ELR (cell line): ENCODE data around the gene ABCD4.
A peak's percentile ranks its signal among the peaks of the same experiment; 100 is the strongest.
"Not testable (repeated sequence)": the region's sequence is repeated elsewhere in the genome, so short reads cannot be mapped to it uniquely, and the experiment has no call there.

Source experiments
- DNase-seq: peaks from one replicate; pipeline ENCODE4 v3.0.0-alpha.2; 2015; ENCODE audit warnings: low read depth

Gene ABCD4

GRCh38 chr14:74302634-74303569 lies at the start of gene ABCD4:
TSS of gene ABCD4 (minus strand) at chr14:74302934. CDS start at chr14:74302912, 22 bp downstream.
- peak; percentile 96 for DNase-seq

- no peak for DNase-seq
Measured at GRCh38 chr14:74350928-74351323, 48.2 kb upstream of the ABCD4 start.

- DNase-seq: no peak
Measured at GRCh38 chr14:74350211-74350927, 47.6 kb upstream of the ABCD4 start.

GRCh38 chr14:74349757-74350156 lies 47.0 kb upstream of the ABCD4 start:
- DNase-seq: no peak

GRCh38 chr14:74348735-74349463 lies 46.2 kb upstream of the ABCD4 start:
- DNase-seq: no peak

- DNase-seq: no peak
Measured at GRCh38 chr14:74348241-74348734, 45.6 kb upstream of the ABCD4 start, which contains the start of gene VRTN. TSS of gene VRTN (plus strand) at chr14:74348471. CDS start at chr14:74356784, 8,313 bp downstream.

- DNase-seq: no peak
Measured at GRCh38 chr14:74347795-74348100, 45.0 kb upstream of the ABCD4 start.

- DNase-seq: no peak
Measured at GRCh38 chr14:74347097-74347794, 44.5 kb upstream of the ABCD4 start.

- DNase-seq: no peak
Measured at GRCh38 chr14:74346341-74346740, 43.6 kb upstream of the ABCD4 start.

GRCh38 chr14:74333909-74334308 lies 31.2 kb upstream of the ABCD4 start:
- DNase-seq: peak; percentile 61

- DNase-seq: not testable (repeated sequence)
Measured at GRCh38 chr14:74329950-74330552, 27.3 kb upstream of the ABCD4 start.

GRCh38 chr14:74326369-74327152 lies 23.8 kb upstream of the ABCD4 start:
- no peak for DNase-seq

GRCh38 chr14:74325446-74325845 lies 22.7 kb upstream of the ABCD4 start:
- no peak for DNase-seq

GRCh38 chr14:74324931-74325361 lies 22.2 kb upstream of the ABCD4 start:
- peak; percentile 61 for DNase-seq

GRCh38 chr14:74314576-74314975 lies 11.8 kb upstream of the ABCD4 start:
- DNase-seq: no peak

GRCh38 chr14:74313601-74314000 lies 10.9 kb upstream of the ABCD4 start:
- no peak for DNase-seq

- no peak for DNase-seq
Measured at GRCh38 chr14:74312161-74312560, 9.4 kb upstream of the ABCD4 start.

- no peak for DNase-seq
Measured at GRCh38 chr14:74309125-74310022, 6.6 kb upstream of the ABCD4 start.

- DNase-seq: no peak
Measured at GRCh38 chr14:74308695-74309094, 6.0 kb upstream of the ABCD4 start.
